Uterus (tissue), 2 donors: ENCODE data around the gene PTPRZ1.

Experiments
- CTCF ChIP-seq, 4 experiments: fragments of 200-600 bp in 2 of 4; fragments of 450-650 bp in 2 of 4; sonication (generic) in 2 of 4; IDR thresholded peaks; one replicate each; pipeline ENCODE4 v1.5.1; 2016 to 2019; ENCODE audit warnings: antibody characterized with exemption in 4 of 4, mild to moderate bottlenecking in 2 of 4, moderate library complexity in 1 of 4
- POLR2A ChIP-seq, 2 donors: fragments of 450-650 bp; IDR thresholded peaks; one replicate each; pipeline ENCODE4 v1.6.1; 2016; ENCODE audit warnings: antibody characterized with exemption in 2 of 2, mild to moderate bottlenecking in 1 of 2, moderate library complexity in 1 of 2

DNA sequence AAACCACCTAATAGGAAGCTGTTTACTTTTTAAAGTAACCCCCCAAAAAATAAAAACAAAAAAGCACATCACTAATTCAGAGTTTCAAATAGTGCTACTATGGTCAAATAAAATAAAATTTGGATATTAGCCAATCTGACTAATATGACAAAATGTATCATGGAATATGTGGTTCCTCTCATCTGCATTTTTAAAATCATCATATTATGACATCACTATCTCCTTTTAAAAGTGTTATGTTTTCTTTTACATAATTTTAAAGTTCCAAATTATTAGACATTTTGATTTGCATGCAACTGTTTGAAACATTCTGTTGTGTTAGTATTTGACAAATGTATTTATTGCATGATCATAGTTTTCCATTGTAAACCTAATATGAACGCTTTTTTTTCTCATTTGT lies 160.7 kb downstream of the PTPRZ1 start:
- TF ChIP-seq POLR2A (IDR thresholded peaks at IDR 0.05): no peak
- TF ChIP-seq CTCF (IDR thresholded peaks at IDR 0.05): no peak
